OCI-M2 (cell line): ENCODE results near the gene CTNS.
A peak's percentile ranks its signal among the peaks of the same experiment; 100 is the strongest.

Source experiments
- DNase-seq: peaks from one replicate; lab custom pipeline; 2025; ENCODE audit not compliant: unreplicated experiment; lab: John Stamatoyannopoulos, UW

Gene CTNS

GRCh38 chr17:3636154-3636907 lies at the start of gene CTNS, which contains the start of gene SHPK:
Gene CTNS, plus strand, starts transcription at chr17:3636760. Its CDS starts 3,447 bp downstream, at chr17:3640207.
Gene SHPK, minus strand, starts transcription at chr17:3636250. Its CDS starts 31 bp downstream, at chr17:3636219.
- peak; percentile 55 for DNase-seq

GRCh38 chr17:3589784-3590183 lies 46.8 kb upstream of the CTNS start:
- no peak for DNase-seq

- DNase-seq: no peak
Observed at GRCh38 chr17:3590231-3590630, 46.3 kb upstream of the CTNS start.

- DNase-seq: no peak
Observed at GRCh38 chr17:3590768-3591167, 45.8 kb upstream of the CTNS start.

GRCh38 chr17:3592216-3592860 lies 44.2 kb upstream of the CTNS start:
- no peak for DNase-seq

DNA sequence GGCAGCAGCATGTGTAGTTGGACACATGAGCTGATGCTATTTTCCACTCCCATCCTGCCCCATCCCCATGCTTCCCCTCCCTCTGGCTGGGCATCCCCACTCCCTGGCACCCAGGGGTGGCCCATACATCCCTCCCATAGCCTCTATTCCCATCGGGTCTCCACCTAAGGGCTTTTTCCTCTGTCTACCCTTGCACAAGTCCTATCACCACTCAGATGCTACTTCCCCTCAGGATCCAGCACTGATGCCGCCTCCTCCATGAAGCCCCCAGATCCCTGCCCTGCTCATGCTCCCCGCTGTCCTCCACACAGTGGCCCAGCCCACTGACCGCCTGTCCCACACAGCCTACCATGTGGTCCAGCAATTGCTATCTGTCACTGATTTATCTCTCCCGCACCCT lies 43.2 kb upstream of the CTNS start:
- DNase-seq: no peak

DNA sequence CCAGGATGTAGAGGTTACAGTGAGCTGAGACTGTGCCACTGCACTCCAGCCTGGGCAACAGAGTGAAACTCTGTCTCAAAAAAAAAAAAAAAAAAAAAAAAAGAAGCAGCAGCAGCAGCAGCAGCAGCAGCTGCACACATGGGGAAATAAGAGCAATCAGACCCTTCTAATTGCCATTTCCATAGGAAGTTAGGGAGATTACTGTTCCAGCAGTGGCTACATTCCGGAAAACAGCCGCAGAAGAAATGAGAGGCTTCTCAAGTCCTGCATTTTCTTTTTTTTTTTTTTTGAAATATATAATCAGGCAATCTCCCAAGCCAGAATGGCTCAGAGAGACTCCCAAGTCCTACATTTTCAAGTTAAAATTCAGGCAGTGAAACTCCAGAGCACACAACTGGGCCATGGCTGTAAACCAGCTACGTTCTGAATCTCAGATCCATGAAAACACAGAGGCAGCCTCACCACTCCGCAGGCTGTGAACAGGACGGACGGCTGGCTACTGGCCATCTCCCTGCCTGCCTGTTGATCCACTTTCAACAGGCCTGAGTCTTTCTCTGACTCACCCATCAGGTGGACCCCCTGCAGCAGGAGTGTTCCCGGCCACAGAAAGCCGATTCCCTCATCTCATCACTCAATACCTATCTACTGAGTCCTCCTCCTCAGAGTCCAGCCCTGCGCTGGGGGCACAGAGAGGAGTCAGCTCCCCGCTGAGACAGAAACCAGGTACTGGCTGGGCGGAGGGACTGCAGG lies 42.3 kb upstream of the CTNS start:
- no peak for DNase-seq

DNA sequence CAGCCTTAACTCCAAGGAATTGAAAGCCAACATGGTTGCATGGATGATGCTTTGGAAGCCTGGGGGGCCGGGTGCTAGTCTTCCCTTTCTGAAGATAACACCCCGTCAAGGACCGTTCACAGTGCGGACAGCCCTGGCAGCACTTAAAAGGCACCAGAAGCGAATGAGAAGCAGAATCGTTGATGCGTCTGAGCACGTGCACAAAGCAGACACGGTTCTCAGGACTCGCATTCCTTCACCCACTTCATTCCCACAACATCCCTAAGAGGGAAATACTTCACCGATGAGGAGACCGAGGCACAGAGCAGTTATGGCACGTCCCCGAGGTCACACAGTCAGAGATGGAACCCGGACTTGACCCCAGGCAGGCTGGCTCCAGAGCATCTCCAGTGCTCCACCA lies 41.6 kb upstream of the CTNS start:
- DNase-seq: no peak

GRCh38 chr17:3596804-3597464 lies 39.6 kb upstream of the CTNS start:
- no peak for DNase-seq

GRCh38 chr17:3598078-3598477 lies 38.5 kb upstream of the CTNS start:
- no peak for DNase-seq

GRCh38 chr17:3600529-3601205 lies 35.9 kb upstream of the CTNS start:
- no peak for DNase-seq

GRCh38 chr17:3602499-3602898 lies 34.1 kb upstream of the CTNS start:
- DNase-seq: no peak

DNA sequence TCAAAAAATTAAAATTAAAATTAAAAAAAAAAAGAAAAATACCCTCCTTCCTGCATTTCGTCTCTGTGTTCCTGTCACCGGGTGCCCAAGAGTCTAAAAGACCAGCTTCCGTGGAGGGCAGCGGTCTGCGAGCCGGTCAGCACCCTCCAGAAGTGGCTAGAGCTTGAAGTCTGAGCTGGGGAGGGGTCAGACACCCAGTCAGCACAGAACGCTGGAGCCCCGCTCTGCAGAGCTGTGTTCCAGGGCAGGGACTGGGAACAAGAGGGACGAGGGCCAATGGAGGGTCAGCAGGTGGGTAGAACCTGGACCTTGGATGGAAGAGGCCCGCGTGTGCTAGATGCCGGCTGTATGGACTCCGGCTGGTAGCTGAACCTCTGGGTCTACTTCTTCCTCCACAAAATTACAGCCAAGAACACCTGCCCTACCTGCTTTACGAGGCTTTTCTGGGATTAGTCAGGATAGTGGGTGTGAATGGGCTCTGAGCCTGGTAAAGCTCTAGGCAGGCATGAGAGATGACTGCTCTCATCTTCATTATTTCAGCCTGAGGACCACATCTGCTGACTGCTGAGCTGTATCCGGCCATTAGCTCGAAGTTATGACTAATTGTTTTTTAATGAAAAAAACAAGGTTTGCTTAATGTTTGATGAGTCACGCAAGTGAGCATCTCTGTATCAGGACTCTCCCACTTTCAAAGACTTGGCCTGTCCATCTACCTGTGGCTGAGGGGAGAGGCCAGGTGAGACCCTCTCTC lies 33.3 kb upstream of the CTNS start:
- DNase-seq: no peak

DNA sequence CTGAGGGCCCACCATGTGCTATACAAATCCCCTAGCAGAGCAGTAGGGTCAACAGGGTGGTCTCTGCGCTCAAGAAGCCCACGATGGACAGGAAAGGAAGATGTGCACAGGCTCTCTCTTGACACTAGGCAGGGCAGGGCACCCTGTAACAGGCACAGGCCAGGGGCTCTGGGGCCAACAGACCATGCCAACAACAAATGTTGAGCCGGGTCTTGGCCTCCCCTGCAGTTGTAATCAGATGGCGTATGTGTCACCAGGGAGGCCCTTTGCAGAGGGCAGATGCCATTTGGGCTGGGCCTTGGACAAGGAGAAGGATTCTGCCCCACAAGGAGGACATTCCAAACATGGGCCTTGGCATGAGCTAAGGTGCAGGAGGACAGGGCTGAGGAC lies 32.7 kb upstream of the CTNS start:
- DNase-seq: no peak

DNA sequence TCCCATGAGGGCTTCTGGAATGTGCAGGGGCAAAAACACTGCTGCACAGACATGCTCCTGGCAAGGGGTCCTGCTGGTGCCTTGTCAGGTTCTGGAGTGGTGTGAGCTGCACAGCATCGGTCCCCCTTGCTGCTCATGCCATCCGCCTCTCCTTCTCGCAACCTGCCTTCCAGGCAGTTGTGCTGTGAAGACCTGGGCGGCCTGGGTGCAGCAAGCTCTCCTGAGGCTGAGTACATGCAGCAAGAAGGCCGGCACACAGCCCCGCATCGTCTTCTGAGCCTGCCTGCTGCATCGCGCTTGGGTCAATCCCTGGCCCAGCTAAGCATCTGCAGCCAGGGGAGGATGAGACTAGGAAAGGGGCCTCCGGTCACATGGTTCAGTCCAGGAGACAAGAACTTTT lies 26.9 kb upstream of the CTNS start:
- no peak for DNase-seq

DNA sequence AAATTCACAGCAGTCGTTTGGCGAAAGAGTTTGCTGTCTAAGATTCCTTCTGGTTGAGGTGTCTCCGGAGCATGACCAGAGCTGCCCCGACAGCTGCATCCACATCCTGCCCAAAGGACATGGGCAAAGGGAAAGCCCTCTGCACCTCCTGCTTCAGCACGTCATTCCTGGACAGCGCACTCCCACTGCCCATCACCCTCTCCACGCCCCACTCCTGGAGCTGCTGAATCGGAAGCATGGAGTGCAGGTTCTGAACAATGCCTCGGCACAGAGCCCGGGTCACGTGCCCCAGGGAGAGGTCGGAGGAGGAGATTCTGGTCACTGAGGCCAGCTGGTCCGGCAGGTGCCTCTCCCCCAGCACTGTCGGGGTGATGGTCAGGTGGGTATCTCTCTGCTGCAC lies 26.0 kb upstream of the CTNS start:
- no peak for DNase-seq

DNA sequence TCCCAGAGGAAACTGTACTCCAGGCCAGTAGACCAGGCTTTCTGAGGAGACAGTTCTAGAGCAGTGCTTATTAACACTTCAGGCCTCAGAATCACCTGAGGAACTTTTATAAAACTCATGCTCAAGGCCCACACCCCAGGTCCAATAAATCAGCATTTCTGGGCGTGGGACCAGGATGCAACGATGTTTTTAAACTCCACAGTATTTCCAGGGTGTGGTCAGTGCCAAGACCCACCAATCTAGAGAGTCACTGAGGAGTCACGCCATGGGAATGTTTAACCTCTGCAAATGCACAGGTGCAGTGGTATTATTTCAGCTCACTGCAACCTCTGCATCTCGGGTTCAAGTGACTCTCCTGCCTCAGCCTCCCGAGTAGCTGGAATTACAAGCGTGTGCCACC lies 23.4 kb upstream of the CTNS start:
- DNase-seq: no peak

DNA sequence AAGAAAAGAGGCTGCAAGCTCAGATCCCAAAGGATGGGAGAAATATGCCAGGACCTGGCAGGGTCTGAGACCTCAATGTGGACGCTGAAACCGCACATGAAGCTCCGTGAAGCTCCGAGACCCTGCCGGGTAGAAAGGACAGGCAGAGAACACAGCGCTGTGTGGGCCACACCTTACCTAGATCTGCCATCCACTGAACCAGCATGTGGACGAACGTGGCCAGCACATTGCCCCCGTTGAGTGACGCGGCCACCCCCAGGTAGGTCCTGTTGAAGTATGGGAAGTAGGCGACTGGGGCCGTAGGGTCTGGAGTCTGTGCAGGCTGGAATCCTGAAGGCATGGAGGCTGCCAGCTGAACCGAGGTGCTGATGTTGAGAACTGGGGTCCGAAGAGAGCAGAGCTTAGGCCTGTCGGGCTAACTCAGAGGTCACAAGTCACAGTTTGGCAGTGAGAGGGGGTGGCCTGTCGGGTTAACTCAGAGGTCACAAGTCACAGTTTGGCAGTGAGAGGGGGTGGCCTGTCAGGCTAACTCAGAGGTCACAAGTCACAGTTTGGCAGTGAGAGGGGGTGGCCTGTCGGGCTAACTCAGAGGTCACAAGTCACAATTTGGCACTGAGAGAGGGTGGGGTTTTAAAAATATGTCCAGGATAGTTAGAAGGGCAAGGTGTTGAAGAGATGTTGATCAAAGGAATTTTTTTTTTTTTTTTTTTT lies 21.2 kb upstream of the CTNS start:
- DNase-seq: no peak

GRCh38 chr17:3621146-3621720 lies 15.3 kb upstream of the CTNS start:
- DNase-seq: no peak
